Left colon (tissue), 2 donors: ENCODE measurements around the gene MRPL34. TPM values are rescaled to one million over a fixed set of nuclear protein-coding genes. Genes with fewer than 3 reads are reported as not detected.
A peak's percentile ranks its signal among the peaks of the same experiment; 100 is the strongest.
"Not testable (repeated sequence)": the region's sequence is repeated elsewhere in the genome, so short reads cannot be mapped to it uniquely, and the experiment has no call there.

ENCODE experiments used
- ATAC-seq: fragments of 200-7000 bp; cut with Tn5 transposase; one replicate; pipeline ENCODE4 v1.9.1; 2020; ENCODE audit warnings: mild to moderate bottlenecking, moderate library complexity
- DNase-seq, 2 donors: peaks; one replicate each; pipeline ENCODE4 v3.0.0-alpha.2; 2020
- intact Hi-C, 2 donors: fragments of 100-400 bp; cut with DNase I in 1 of 2; cut with micrococcal nuclease in 1 of 2; formaldehyde crosslinking; loops; one replicate each; pipeline versions ENCODE4 v1.11.2 to v1.14.0; 2022; cut with DNase I, micrococcal nuclease
- long read RNA-seq: library from polyadenylated mRNA; unstranded; transcript quantifications from one replicate; pipeline ENCODE4 v2.0.0, GENCODE V29; 2021
- total RNA-seq, 2 donors: library from RNA; stranded (reverse); fragmentation: NEBNext Ultra II Directional; extraction: Animal tissue kit (Norgen Biotek cat#: 25700); gene quantifications; one replicate each; pipeline ENCODE4 v1.2.1, GENCODE V29; 2021
- donor health status: DM: no; HTN: no; CAD: no.
- donor health status: DM: yes; HTN: yes; CAD: no.

MRPL34 gene
- total RNA-seq: 100 to 1,000 TPM; 142 to 165 TPM
- long read RNA-seq, transcript MRPL34-201 (2 exons, 968 nt): major isoform, 66 of 78 reads
- long read RNA-seq, partial matches to known transcripts: 6 of 78 reads
- long read RNA-seq, other reads (novel, unspliced or antisense): 4 of 78 reads

DNA sequence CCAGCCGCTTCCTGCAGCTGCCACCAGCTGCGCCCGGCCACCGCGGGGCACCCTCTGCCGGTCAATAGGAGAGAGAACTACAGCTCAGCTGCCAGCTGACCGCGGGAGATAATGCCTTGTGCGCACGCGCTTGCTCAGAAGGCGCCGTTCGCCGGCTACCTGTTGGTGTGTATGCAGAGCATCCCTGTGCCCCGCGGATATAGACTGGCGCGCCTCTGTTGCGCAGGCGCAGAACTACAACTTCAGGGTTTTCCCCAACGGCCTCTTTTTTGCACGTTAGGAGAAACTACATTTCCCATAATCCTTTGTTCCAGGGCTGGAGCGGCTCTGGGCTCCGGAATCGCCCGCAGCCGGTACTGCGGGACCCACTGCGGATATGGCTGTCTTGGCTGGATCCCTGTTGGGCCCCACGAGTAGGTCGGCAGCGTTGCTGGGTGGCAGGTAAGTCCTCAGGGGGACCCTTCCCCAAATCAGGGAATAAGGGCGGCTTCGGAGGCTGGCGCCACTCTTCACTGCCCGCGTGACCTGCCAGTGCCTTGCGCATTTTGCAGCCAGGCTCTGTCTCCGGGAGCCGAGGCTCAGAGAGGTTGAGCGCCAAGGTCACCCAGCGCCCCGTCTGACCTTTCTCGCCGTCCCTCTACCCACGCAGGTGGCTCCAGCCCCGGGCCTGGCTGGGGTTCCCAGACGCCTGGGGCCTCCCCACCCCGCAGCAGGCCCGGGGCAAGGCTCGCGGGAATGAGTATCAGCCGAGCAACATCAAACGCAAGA, at the start of gene MRPL34:
Gene MRPL34 (plus strand): TSS at position 356 of the 768 bp plus-strand sequence. CDS start 21 bp downstream, at position 377.
- ATAC-seq: peak; percentile 72
- intact Hi-C loops: no loop called here
- DNase-seq: peak; percentile 99

DNA sequence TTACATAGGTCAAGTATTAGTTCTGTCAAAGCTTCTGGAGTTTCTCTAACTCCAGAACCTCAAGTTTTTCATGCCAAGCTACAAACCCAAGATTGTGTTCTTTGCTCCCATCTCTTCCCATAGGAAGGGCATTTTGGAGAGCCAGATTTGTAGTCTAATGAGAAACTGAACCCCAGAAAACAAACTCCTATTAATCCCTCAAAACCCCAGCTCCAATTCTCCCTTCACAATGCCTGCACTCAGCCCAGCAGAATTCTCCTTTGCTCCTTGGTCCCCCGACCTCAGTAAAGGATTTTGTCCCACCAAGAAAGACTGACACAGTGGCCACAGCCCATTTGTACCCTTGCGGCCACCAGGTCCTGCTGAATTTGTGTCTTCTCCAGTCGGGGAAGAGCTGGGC, 49.5 kb upstream of the MRPL34 start:
- intact Hi-C loops: no loop called here
- no peak for ATAC-seq
- no peak for DNase-seq

DNA sequence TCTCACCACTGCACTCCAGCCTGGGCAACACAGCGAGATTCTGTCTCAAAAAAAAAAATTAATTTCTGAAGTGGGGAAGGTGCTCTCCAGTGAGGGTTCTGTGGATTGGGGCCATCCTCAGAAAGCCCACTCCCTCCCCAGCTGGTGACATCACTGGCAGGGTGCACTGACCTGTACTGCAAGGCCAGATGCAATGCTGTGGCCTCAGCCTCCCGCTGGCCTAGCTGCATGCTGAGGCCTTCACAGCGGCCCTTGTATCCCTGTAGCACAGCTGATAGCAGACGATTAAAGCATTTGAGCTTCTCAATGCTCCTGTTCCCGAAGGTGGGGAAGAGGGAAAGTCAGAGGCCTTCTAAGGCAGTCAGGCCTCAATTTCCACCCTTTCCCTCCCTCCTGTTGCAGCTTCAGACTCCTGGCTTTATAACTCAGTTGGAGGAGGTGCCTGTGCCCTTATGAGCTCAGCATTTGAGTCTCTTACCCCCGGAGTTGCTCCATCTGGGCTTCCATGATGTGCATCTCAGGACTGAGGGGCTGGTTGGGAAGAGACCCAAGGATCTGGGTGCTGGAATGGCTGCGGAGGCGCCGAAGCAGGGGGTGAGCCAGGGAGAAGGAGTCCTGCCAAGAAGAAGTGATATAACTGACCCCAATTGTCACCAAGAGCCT, 46.4 kb upstream of the MRPL34 start:
- DNase-seq (no peak), ATAC-seq (no peak)
- intact Hi-C loops: no loop called here

GRCh38 chr19:17259934-17260333, 45.7 kb upstream of the MRPL34 start:
- no peak for ATAC-seq

DNA sequence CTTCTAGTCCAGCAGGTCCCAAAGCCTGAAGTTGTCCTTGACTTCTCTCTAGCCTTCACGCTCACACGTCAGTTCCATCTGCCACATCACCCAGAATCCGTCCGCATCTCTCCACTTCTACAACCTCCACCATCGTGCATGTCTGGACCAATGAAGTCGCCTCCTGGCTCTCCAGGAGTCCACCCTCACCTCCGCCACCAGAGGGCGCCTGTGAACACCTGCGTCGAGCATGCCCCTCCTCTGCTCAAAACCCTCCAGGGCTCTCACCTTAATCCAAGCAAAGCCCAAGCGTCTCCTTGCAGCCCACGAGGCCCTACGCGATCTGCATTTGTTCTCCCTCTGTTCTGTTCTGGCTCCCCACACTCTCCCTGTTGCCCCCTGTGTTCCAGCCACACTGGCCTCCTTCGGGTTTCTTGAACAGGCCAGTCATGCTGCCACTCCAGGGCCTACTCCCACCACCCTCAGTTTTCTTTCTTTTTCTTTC, 44.8 kb upstream of the MRPL34 start:
- intact Hi-C loops: no loop called here
- peak; percentile 98 for ATAC-seq
- peak; percentile 83 to 89 for DNase-seq

More at GRCh38 chr19:17259934-17260333, 45.7 kb upstream of the MRPL34 start:
- intact Hi-C loops: no loop called here
- no peak for DNase-seq

DNA sequence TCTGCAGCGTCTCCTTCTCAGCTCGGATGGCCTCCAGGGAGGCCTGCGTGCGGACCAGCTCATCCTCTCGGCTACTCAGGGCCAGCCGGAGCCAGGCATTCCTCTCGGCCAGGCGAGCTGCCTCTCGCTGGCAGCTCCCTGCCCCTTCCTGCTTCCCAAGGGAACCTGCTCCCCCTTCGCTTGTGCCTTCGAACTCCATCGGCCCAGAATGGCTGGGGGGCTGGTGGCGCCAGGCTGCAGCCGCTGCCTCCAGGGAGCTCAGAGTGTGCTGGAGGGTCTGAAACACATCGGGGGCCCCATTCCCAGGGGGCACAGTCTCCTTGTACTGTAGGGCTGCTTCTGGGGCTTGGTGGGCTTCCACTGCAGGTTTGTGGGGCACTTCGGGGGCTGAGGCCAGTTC, 43.1 kb upstream of the MRPL34 start:
- no peak for DNase-seq
- no peak for ATAC-seq
- intact Hi-C loops: no loop called here

DNA sequence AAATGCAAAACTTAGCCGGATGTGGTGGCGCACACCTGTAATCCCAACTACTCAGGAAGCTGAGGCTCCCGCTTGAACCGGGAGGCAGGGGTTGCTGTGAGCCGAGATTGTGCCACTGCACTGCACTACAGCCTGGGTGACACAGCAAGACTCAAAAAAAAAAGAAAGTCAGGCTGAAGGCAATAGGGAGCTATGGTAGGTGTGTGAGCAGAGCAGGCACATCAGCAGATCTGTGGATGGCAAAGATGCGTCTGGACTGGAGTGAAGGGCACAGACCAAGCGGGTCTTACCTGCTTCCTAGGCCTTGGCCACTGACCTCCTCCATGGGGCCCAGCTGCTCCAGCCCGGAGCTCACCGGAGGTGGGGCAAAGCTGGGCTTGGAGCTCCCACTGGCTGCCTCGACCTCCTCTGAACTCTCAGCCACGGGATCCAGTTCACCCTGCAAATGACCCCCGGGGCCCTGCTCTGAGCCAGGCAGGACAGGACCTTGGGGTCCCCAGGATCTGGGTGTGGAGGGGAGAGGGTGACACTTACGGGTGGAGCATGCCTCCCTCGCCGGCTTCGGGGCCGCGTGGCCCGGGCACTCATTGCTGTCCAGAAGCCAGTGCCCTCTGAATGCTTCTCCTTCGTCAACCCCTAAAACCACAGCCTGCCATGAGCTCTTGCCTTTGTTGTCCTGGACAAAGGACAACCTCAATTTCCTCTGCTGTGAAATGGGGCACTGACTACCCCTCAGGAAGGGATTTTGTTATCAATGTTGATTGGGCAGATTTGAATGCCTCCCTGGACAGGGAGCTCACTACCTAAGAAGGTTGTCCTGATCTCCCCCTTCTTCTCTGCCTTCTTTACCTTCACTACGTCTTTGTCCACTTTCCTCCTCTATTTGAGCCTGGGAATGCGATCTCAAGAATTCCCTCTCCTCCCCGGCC, 41.7 kb upstream of the MRPL34 start:
- no peak for DNase-seq
- ATAC-seq: no peak
- intact Hi-C loops: no loop called here

- no peak for DNase-seq
- ATAC-seq: no peak
- intact Hi-C loops: no loop called here
Observed at GRCh38 chr19:17264641-17264979, 41.1 kb upstream of the MRPL34 start, which contains the start of gene USHBP1. Gene USHBP1 (minus strand): TSS chr19:17264745. CDS start chr19:17264299, 446 bp downstream.

DNA sequence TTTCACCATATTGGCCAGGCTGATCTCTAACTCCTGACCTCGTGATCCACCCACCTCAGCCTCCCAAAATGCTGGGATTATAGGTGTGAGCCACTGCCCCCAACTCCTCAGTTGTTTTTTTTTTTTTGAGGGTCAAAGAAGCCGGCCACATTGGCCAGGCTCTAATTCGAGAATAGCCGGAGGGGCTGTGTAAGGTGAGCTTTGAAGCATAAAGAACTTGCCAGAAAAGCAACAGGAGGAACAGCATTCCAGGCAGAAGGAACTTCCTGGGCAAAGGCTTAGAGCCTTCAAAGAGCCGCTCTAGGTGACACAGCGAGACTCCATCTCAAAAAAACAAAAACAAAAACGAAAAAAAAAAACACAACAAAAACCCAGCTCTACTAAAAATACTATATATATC, 39.6 kb upstream of the MRPL34 start:
- intact Hi-C loops: no loop called here
- ATAC-seq (no peak), DNase-seq (no peak)

DNA sequence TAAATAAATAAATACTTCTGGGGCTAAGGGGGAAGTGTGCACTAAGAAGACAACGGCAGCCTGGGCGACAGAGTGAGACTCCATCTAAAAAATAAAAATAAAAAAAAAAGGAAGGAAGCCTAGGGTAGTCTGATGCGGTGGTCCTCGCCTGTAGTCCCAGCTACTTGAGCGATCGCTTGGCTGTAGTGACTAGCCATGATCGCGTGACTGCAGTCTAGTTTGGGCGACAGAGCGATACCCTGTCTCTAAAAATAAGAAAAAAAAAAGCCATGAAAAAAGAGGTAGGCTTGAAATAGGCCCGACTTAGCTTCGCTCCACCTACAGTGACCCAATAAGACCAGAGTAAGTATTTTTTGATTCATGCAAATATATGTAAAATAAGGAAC, 39.1 kb upstream of the MRPL34 start:
- intact Hi-C loops: no loop called here
- ATAC-seq (no peak), DNase-seq (no peak)

- peak; percentile 96 for ATAC-seq
- intact Hi-C loops: no loop called here
- peak; percentile 93 to 97 for DNase-seq
Observed at GRCh38 chr19:17266975-17267788, 38.5 kb upstream of the MRPL34 start, which contains the start of gene BABAM1. Gene BABAM1 (plus strand): TSS chr19:17267443. CDS start chr19:17268807, 1,364 bp downstream.

DNA sequence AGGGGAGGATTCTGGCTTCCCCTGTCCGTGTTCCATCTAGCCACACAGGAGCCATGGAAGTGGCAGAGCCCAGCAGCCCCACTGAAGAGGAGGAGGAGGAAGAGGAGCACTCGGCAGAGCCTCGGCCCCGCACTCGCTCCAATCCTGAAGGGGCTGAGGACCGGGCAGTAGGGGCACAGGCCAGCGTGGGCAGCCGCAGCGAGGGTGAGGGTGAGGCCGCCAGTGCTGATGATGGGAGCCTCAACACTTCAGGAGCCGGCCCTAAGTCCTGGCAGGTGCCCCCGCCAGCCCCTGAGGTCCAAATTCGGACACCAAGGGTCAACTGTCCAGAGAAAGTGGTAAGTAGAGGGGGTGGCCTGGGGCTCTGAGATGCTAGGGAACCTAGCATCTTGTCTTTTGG, 36.9 kb upstream of the MRPL34 start:
- DNase-seq (no peak), ATAC-seq (no peak)
- intact Hi-C loops: no loop called here

DNA sequence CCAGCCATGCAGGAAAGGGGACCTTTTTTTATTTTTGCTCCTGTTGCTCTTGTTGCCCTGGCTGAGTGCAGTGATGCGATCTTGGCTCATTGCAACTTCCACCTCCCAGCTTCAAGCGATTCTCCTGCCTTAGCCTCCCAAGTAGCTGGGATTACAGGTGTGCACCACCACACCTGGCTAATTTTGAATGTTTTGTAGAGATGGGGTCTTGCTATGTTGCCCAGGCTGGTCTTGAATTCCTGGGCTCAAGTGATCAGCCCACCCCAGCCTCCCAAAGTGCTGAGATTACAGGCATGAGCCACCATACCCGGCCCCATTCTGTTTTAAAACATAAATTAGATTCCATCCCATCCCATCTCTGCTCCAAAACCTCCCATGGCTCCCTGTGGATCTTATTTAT, 30.8 kb upstream of the MRPL34 start:
- ATAC-seq, DNase-seq, intact Hi-C loops: not testable (repeated sequence)

- DNase-seq: no peak
- no peak for ATAC-seq
- intact Hi-C loops: no loop called here
Observed at GRCh38 chr19:17275441-17276175, 30.1 kb upstream of the MRPL34 start.

- DNase-seq (no peak), ATAC-seq (no peak)
- intact Hi-C loops: no loop called here
Observed at GRCh38 chr19:17279436-17279835, 26.2 kb upstream of the MRPL34 start.

DNA sequence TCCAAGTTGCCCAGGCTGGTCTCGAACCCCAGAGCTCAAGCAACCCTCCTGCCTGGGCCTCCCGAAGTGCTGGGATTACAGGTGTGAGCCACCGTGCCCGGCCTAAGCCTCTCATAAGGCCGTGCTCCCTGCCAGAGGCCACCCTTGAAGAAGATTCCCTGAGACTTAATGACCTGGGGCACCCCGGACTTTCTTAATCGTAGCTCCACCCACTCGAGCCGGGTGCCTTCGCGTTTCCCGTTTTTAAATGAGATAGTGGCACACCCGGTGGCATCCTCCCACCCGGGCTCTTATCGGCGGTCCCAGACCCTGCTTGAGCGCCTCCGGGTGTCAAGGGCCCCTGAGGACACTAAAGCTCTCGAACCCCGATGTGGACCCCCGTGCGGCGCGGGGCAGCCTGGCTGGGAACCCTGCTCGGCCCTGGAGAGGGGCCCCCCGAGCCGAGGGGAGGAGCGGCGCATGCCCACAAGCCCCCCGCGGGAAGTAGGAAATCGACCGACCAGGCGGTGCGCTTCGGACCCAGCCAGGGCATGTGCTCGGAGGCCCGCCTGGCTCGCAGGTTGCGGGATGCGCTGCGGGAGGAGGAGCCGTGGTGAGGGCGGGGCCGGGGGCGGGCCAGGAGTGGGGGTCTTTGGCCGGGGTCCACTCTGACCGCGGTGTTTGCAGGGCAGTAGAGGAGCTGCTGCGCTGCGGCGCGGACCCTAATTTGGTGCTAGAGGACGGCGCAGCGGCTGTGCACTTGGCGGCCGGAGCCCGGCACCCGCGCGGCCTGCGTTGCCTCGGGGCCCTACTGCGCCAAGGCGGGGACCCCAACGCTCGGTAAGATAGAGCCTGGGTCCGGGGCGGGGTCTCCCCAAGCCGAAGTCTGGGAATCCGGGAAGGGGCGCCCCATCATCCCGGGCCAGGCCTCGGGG, 24.0 kb upstream of the MRPL34 start, which contains the start of gene ANKLE1:
Gene ANKLE1 (plus strand): TSS at position 511 of the 914 bp plus-strand sequence. CDS start 20 bp downstream, at position 531.
- DNase-seq: peak in 1 of 2 donors; percentile 53
- intact Hi-C loops: loop anchor here (5.0 to 10.0 kb wide), 3 partner anchors 74 to 217 kb away; no protein-coding TSS in a partner anchor
- peak; percentile 41 for ATAC-seq
